Fibroblast of lung (primary cell): ENCODE results near the gene FGF14. TPM values are rescaled to one million over a fixed set of nuclear protein-coding genes. Genes with fewer than 3 reads are reported as not detected.

ENCODE experiments used
- DNase-seq, 2 donors: peaks; one replicate each; pipeline versions ENCODE4 v3.0.0 to v3.0.0-alpha.2; 2010; ENCODE audit warnings: low read depth in 2 of 2
- H2AFZ ChIP-seq: 2 replicates; pipeline ENCODE4 v1.5.1; 2012; ENCODE audit warnings: low read length, control low read depth, inconsistent platforms
- H3K27ac ChIP-seq: 2 replicates; pipeline ENCODE4 v1.5.1; 2011; ENCODE audit warnings: low read length, control low read depth; ENCODE audit not compliant: insufficient read depth
- H3K27me3 ChIP-seq: 2 replicates; pipeline ENCODE4 v1.5.1; 2011; ENCODE audit warnings: mild to moderate bottlenecking, low read length; ENCODE audit not compliant: control insufficient read depth, insufficient read depth
- H3K36me3 ChIP-seq: 2 replicates; pipeline ENCODE4 v1.5.1; 2011; ENCODE audit warnings: low read length; ENCODE audit not compliant: control insufficient read depth, insufficient read depth
- H3K4me1 ChIP-seq: 2 replicates; pipeline ENCODE4 v1.5.1; 2011; ENCODE audit warnings: low read length; ENCODE audit not compliant: control insufficient read depth, insufficient read depth; ENCODE audit errors: extremely low read depth
- H3K4me2 ChIP-seq: 2 replicates; pipeline ENCODE4 v1.5.1; 2011; ENCODE audit warnings: low read length, control low read depth; ENCODE audit not compliant: insufficient read depth; ENCODE audit errors: extremely low read depth
- H3K4me3 ChIP-seq, 4 experiments: fragments of 200-600 bp in 1 of 4; sonication (generic) in 1 of 4; replicated peaks in 1 of 4; 2 replicates each; pipeline ENCODE4 v1.5.1; 2011 to 2016; ENCODE audit warnings: low read length in 4 of 4, low read depth in 3 of 4, mild to moderate bottlenecking in 3 of 4, control low read depth in 2 of 4, inconsistent platforms in 1 of 4, mixed read lengths in 1 of 4; ENCODE audit not compliant: insufficient read depth in 1 of 4; ENCODE audit errors: control extremely low read depth in 1 of 4
- H3K79me2 ChIP-seq: 2 replicates; pipeline ENCODE4 v1.5.1; 2012; ENCODE audit warnings: mild to moderate bottlenecking, low read length, inconsistent platforms; ENCODE audit not compliant: control insufficient read depth, insufficient read depth
- H3K9ac ChIP-seq: 2 replicates; pipeline ENCODE4 v1.5.1; 2011; ENCODE audit warnings: mild to moderate bottlenecking, low read length, control low read depth; ENCODE audit not compliant: insufficient read depth
- H3K9me3 ChIP-seq: 2 replicates; pipeline ENCODE4 v1.5.1; 2012; ENCODE audit warnings: low read depth, low read length; ENCODE audit not compliant: control insufficient read depth, insufficient read depth
- H4K20me1 ChIP-seq: 2 replicates; pipeline ENCODE4 v1.5.1; 2011; ENCODE audit warnings: low read length; ENCODE audit not compliant: control insufficient read depth, insufficient read depth; ENCODE audit errors: extremely low read depth
- CTCF ChIP-seq, 2 donors: IDR thresholded peaks in 1 of 2; conservative IDR thresholded peaks in 1 of 2; 1 replicate in 1 of 2; 2 replicates in 1 of 2; pipeline ENCODE4 v1.5.1; 2011 to 2012; ENCODE audit warnings: low read length in 2 of 2, control low read depth in 1 of 2, inconsistent platforms in 1 of 2, low read depth in 1 of 2, mild to moderate bottlenecking in 1 of 2
- EZH2 ChIP-seq: IDR thresholded peaks from 2 replicates; pipeline ENCODE4 v1.5.1; 2012; ENCODE audit warnings: low read length, control low read depth, mild to moderate bottlenecking; ENCODE audit errors: missing control alignments
- polyA plus RNA-seq, 2 donors: library from polyadenylated mRNA; depleted of rRNA in 1 of 2; stranded (reverse) in 1 of 2; unstranded in 1 of 2; fragments of >200 nt; gene quantifications; 2 replicates each; pipeline ENCODE4 v1.2.1, GENCODE V29; 2011 to 2012; ENCODE audit warnings: missing spikeins in 1 of 2
- total RNA-seq: library from RNA; depleted of rRNA; stranded (reverse); fragments of >200 nt; gene quantifications from 2 replicates; pipeline ENCODE4 v1.2.1, GENCODE V29; 2014

FGF14 gene
- total and polyA plus RNA-seq, 2 donors (not counting 1 experiment from before 2014, with no cell fraction given): 0.94 to 7.8 TPM

DNA sequence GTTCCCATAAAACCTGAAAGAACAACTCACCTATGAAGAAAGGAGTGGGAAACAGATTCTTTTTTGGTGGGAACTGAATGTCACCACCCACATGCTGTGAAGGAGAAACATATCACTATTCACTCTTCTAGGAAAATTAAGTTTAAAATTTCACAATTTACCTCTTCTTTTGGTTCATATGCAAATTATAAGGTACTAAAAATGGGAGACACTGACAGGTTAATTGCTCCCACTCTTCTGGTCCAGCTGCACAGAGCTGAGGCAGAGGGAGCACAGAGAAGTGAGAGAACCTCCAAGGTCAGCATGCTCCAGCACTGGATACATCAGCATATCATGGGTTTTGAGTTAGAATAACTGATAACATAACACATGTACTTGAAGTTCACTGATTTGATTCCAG, 186.9 kb downstream of the FGF14 start:
- DNase-seq: no peak
- H3K4me3 ChIP-seq: no peak overlapping the region
- H3K9ac ChIP-seq: no peak overlapping the region
- no peaks in the 10 kb centered on the region for H3K79me2 ChIP-seq
- no peaks in the 10 kb centered on the region for H3K9me3 ChIP-seq
- H3K27ac ChIP-seq: no peak overlapping the region
- no peak overlapping the region for H3K4me2 ChIP-seq
- H3K4me1 ChIP-seq: no peaks in the 10 kb centered on the region
- H4K20me1 ChIP-seq: no peaks in the 10 kb centered on the region
- no peaks in the 10 kb centered on the region for H3K36me3 ChIP-seq
- no peak for TF ChIP-seq EZH2
- no peak for TF ChIP-seq CTCF (conservative IDR thresholded peaks at IDR 0.05 in 1 of 2, IDR thresholded peaks at IDR 0.05 in 1 of 2; ENCODE audit: low read depth in 1 of 2, low read length in 2 of 2)
- no peaks in the 10 kb centered on the region for H3K27me3 ChIP-seq
- H2AFZ ChIP-seq: no peak overlapping the region

GRCh38 chr13:102212729-102213128, 189.1 kb downstream of the FGF14 start:
- Histone ChIP-seq H3K36me3 (no peaks in the 10 kb centered on the region), H3K79me2 (no peaks in the 10 kb centered on the region), H3K27me3 (no peaks in the 10 kb centered on the region), H3K27ac (no peak overlapping the region), H2AFZ (no peak overlapping the region), H3K9ac (no peak overlapping the region), H3K9me3 (no peaks in the 10 kb centered on the region), H3K4me3 (no peak overlapping the region), H3K4me1 (no peaks in the 10 kb centered on the region), H4K20me1 (no peaks in the 10 kb centered on the region), H3K4me2 (no peak overlapping the region)
- DNase-seq: no peak
- TF ChIP-seq EZH2 (no peak), CTCF (conservative IDR thresholded peaks at IDR 0.05 in 1 of 2, IDR thresholded peaks at IDR 0.05 in 1 of 2; ENCODE audit: low read depth in 1 of 2, low read length in 2 of 2) (no peak)

- Histone ChIP-seq H3K9ac (no peak overlapping the region), H3K4me1 (no peaks in the 10 kb centered on the region), H3K27ac (no peak overlapping the region), H3K4me3 (no peak overlapping the region), H3K36me3 (no peaks in the 10 kb centered on the region), H3K27me3 (no peaks in the 10 kb centered on the region), H3K9me3 (no peaks in the 10 kb centered on the region), H4K20me1 (no peaks in the 10 kb centered on the region), H3K79me2 (no peaks in the 10 kb centered on the region), H2AFZ (no peak overlapping the region), H3K4me2 (no peak overlapping the region)
- TF ChIP-seq CTCF (conservative IDR thresholded peaks at IDR 0.05 in 1 of 2, IDR thresholded peaks at IDR 0.05 in 1 of 2; ENCODE audit: low read depth in 1 of 2, low read length in 2 of 2): no peak
- TF ChIP-seq EZH2: no peak
- DNase-seq: no peak
Observed at GRCh38 chr13:102208347-102208746, 193.5 kb downstream of the FGF14 start.
